SK-N-SH treated with all-trans-retinoic acid at 6 μM for 48 hours (cell line): Measurements from ENCODE around the gene TRMT13.

Source experiments
- PATZ1 ChIP-seq: fragments of 250-450 bp; sonication (Bioruptor Pico); IDR thresholded peaks from 2 replicates; pipeline ENCODE4 v1.8.0; 2020; ENCODE audit warnings: mild to moderate bottlenecking, moderate library complexity, borderline replicate concordance
- RARB ChIP-seq: fragments of 250-450 bp; sonication (Bioruptor Pico); IDR thresholded peaks from 2 replicates; pipeline ENCODE4 v1.8.0; 2021; ENCODE audit warnings: mild to moderate bottlenecking, moderate library complexity
- ZC3H10 ChIP-seq: fragments of 250-450 bp; sonication (Bioruptor Pico); IDR thresholded peaks from 2 replicates; pipeline ENCODE4 v1.5.1; 2021; ENCODE audit warnings: mild to moderate bottlenecking, moderate library complexity
- ZNF565 ChIP-seq: fragments of 450-650 bp; formaldehyde crosslinking; conservative IDR thresholded peaks from 2 replicates; pipeline ENCODE4 v1.5.0; 2020; ENCODE audit warnings: low read depth, mild to moderate bottlenecking, moderate library complexity
- ZNF70 ChIP-seq: fragments of 450-650 bp; formaldehyde crosslinking; IDR thresholded peaks from 2 replicates; pipeline ENCODE4 v1.5.0; 2020; ENCODE audit warnings: mild to moderate bottlenecking, moderate library complexity

- TF ChIP-seq PATZ1 (CRISPR knock-in tag) = no peak
- no peak for TF ChIP-seq ZC3H10
- no peak for TF ChIP-seq RARB
- no peak for TF ChIP-seq ZNF565 (CRISPR knock-in tag)
- TF ChIP-seq ZNF70 (CRISPR knock-in tag) = no peak
Observed at GRCh38 chr1:100188617-100189016, 55.7 kb downstream of the TRMT13 start.
